ENCODE measurements around the gene MAGEA11.
"Not testable (repeated sequence)": the region's sequence is repeated elsewhere in the genome, so short reads cannot be mapped to it uniquely, and the experiment has no call there.

MAGEA11 gene

GRCh38 chrX:149717803-149718202 is 5.9 kb downstream of the MAGEA11 start:
- no peak for DNase-seq (ENCODE audit: low read depth)

DNA sequence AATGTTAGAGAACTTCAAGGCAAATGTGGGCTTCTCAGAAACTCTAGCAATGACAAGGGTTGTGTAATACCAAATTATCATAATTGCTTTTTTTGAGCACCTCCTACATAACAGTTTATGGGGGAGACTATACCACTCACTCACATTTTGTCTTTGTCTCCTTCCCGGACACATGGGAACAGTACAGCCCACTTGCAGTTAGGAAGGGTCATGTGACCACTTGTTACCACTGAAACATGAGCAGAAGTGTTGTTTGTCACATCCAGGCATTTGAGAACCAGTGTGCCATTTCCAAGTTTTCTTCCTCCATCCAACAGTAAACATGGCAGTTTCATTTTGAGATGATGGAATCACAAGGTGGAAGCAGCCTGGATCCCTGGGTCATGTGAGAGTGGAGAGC is 6.9 kb downstream of the MAGEA11 start:
- no peak for DNase-seq (ENCODE audit: low read depth)

DNA sequence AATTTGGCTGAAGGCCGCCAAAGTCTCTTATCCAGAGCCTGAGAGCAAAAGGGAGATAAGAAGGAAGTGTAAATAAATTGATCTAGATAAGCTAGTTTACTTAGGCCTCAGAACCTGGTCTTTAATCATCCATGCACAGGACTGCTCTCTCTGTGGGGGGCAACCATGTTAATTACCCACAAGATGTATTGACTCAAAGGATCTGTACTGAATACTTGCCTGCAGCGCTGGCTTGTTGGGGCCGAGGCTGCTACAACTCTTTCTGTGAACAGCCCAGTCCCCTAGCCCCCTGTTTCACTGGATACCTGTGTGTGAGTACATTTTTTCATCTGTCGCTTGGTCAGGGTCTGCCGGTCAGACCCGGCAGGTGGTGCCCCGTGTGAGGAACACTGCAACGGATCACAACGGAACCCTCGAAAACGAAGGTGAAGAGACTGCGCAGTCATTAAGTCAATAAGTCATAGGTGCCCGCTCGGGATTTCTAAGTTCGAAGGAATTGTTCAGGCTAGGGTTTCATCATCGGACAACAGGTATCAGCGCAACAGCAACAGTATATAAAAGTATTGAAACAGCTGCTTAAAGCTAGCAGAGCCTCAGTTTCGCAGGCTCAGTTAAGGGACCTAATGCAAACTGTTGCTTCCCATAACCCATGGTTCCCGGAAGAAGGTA is 8.3 kb downstream of the MAGEA11 start:
- no peak for DNase-seq (ENCODE audit: low read depth)

- DNase-seq (ENCODE audit: low read depth), result not testable (repeated sequence)
Observed at GRCh38 chrX:149721241-149721640, 9.4 kb downstream of the MAGEA11 start.

GRCh38 chrX:149721778-149722177 is 9.9 kb downstream of the MAGEA11 start:
- DNase-seq (ENCODE audit: low read depth), result no peak

DNA sequence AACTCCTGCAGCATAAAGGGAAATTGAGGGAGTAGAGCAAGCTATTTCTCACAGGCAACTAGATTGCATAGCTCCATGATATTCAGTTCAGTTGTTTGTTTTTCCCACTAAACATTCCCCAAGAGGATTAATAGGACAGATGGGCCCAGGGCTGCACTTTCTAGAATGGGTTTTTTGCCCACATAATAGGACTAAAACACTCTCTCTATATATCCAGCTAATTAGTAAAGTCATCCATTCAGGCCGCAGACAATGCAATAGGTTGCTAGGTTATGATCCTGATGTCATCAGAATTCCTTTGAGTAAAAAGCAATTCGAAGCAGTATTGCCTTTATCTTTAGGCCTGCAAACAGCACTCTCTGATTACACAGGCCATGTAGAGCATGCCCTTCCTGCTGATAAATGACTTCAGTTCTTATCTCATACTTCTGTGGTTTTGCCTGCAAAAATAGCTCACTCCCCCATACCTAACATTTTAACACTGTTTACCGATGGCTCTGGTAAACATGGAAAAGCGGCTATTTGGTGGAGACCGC is 11.8 kb downstream of the MAGEA11 start:
- not testable (repeated sequence) for DNase-seq (ENCODE audit: low read depth)

- not testable (repeated sequence) for DNase-seq (ENCODE audit: low read depth)
Observed at GRCh38 chrX:149727308-149727707, 15.4 kb downstream of the MAGEA11 start.

DNA sequence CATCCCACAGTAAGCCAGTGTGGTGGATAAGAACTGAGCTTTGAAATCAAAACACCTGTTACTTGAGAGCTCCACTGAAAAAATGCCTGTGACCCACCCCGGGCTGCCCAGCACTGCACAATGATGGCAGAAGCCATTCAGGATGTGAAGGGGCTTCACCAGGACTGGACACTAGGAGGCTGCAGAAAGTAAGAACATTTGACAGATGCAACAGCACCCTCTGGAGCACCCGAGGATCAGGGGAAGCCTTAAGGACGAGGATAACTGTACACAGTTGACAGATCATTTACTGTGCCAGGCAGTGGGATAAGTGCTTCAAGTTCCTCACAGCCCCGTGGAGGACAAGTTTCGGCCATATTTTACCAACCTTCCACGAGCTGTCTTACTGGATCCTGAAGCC is 30.4 kb downstream of the MAGEA11 start:
- not testable (repeated sequence) for DNase-seq (ENCODE audit: low read depth)

GRCh38 chrX:149746390-149747007 is 34.6 kb downstream of the MAGEA11 start:
- not testable (repeated sequence) for DNase-seq (ENCODE audit: low read depth)

DNA sequence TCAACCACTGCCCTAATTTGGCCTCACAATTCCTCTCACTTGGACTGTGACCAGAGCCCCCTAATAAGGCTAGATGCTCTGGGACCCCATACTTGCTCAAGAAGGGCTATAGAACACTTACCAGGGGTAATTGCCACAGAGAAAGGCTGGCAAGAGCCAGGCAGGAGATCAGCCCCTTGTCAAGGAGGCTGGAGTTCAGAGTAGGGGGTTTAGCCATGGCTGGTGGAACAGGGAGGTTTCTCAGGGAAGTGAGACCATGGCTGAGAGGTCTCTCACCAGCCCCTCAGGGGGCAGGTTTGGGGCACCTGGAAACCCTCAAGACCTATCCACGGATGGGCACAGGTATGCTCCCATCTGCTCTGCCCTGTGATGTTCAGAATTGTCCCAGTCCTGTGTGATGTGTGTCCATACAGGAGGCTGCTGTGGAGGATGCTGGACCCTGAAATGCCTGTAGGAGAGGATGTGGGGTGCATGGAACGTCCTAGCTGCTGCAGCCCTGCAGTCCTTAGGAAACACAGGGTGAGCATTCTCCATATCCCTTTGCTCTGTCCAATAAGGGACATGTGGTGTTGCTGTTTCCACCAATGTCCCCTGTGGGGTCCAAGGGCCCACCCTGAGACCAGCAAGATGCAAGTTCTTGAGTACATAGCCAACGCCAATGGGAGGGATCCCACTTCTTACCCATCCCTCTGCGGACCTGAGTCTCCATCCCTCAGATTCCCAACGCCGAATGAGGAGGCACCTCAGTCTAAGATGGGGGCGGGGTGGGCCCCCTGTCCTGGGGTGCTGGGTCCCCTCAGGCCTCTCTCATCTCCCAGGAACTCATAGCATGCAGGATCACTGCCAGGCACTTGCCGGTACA is 45.6 kb downstream of the MAGEA11 start:
- DNase-seq (ENCODE audit: low read depth), result no peak

DNA sequence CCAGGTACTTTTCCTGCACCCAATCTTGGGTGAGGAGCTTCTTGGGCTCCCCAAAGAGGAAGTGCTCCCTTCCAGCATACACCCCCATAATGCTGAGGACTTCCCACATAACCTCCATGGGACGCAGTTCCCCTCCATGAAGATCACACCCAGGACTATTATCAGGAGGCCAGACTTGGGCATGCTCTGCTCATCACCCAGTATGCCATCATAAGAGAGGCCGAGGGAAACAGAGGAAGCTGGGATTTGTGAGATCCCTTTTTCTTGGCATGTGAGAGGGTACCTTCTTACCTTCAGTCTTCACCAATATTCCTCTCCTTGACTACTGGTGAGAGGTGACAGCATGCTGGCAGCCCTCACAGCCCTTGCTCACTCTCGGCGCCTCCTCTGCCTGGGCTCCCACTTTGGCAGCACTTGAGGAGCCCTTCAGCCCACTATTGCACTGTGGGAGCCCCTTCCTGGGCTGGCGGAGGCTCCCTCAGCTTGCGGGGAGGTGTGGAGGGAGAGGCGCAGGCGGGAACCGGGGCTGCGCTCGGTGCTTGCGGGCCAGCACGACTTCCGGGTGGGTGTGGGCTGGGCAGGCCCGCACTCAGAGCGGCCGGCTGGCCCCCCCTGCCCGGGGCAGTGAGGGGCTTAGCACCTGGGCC is 46.3 kb downstream of the MAGEA11 start:
- no peak for DNase-seq (ENCODE audit: low read depth)

DNA sequence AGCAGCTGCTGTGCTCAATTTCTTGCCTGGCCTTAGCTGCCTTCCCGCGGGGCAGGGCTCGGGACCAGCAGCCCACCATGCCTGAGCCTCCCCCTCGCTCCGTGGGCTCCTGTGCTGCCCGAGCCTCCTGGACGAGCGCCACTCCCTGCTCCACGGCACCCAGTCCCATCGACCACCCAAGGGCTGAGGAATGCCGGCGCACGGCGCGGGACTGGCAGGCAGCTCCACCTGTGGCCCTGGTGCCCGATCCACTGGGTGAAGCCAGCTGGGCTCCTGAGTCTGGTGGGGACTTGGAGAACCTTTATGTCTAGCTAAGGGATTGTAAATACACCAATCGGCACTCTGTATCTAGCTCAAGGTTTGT is 46.8 kb downstream of the MAGEA11 start:
- DNase-seq (ENCODE audit: low read depth), result not testable (repeated sequence)

- DNase-seq (ENCODE audit: low read depth), result no peak
Observed at GRCh38 chrX:149759824-149760223, 48.0 kb downstream of the MAGEA11 start.

- DNase-seq (ENCODE audit: low read depth), result no peak
Observed at GRCh38 chrX:149760965-149761364, 49.1 kb downstream of the MAGEA11 start.

DNA sequence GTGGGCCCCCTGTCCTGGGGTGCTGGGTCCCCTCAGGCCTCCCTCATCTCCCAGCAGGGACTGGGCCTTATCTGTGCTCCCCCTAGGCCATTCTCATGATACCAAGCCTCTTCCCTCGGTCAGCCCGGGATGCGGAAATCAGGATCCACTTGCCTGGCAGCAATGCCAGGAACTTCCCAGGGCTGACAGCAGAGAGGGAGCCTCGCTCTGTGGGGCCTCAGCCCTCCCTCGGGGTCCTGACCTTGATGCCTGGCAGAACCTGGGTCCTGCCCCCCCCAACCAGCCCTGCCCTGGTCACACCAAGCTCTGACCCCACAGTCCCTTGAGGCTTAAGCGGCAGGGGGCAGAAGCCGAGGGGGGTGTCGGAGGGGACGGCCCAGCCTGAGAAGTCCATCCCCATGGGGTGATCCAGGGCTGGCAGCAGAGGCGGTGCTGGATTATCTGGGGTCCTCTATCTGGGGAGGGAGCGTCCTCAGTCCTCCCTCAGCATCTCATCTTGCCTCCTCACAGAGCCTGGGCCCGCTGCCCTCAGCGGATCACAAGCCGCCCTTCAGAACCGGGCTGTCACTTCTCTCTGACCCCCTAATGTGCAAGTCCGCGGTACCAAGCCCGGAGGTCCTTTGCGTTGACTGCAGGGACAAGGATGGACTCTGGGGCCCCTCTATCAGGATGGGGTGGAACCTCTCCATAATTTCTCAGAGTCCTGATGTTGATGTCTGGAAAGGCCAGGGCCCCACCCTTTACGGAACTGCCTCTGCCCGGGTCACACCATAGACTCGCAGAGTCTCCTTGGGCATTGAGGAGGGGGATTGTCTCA is 50.2 kb downstream of the MAGEA11 start:
- DNase-seq (ENCODE audit: low read depth), result not testable (repeated sequence)

GRCh38 chrX:149762696-149763614 is 51.1 kb downstream of the MAGEA11 start:
- no peak for DNase-seq (ENCODE audit: low read depth)
